ENCODE data around the gene PDE6D.
"Not testable (repeated sequence)": the region's sequence is repeated elsewhere in the genome, so short reads cannot be mapped to it uniquely, and the experiment has no call there.

Gene PDE6D

GRCh38 chr2:231769170-231770136 is 11.6 kb downstream of the PDE6D start:
- no peak for DNase-seq

- DNase-seq = no peak
Observed at GRCh38 chr2:231765496-231765929, 15.6 kb downstream of the PDE6D start.

GRCh38 chr2:231764760-231765159 is 16.3 kb downstream of the PDE6D start:
- DNase-seq = no peak

- no peak for DNase-seq
Observed at GRCh38 chr2:231764124-231764523, 17.0 kb downstream of the PDE6D start.

- DNase-seq = no peak
Observed at GRCh38 chr2:231761735-231762134, 19.3 kb downstream of the PDE6D start.

- no peak for DNase-seq
Observed at GRCh38 chr2:231752061-231752460, 29.0 kb downstream of the PDE6D start.

- DNase-seq = no peak
Observed at GRCh38 chr2:231751042-231751815, 29.9 kb downstream of the PDE6D start.

GRCh38 chr2:231749016-231749415 is 32.1 kb downstream of the PDE6D start:
- not testable (repeated sequence) for DNase-seq

GRCh38 chr2:231748153-231748896 is 32.8 kb downstream of the PDE6D start:
- DNase-seq = not testable (repeated sequence)

- DNase-seq = no peak
Observed at GRCh38 chr2:231745303-231746038, 35.6 kb downstream of the PDE6D start.

GRCh38 chr2:231743376-231744116 is 37.5 kb downstream of the PDE6D start:
- no peak for DNase-seq

- no peak for DNase-seq
Observed at GRCh38 chr2:231737761-231738160, 43.3 kb downstream of the PDE6D start.

GRCh38 chr2:231732604-231733003 is 48.5 kb downstream of the PDE6D start:
- DNase-seq = no peak

GRCh38 chr2:231727621-231728020 is 53.5 kb downstream of the PDE6D start:
- no peak for DNase-seq

- no peak for DNase-seq
Observed at GRCh38 chr2:231726276-231726675, 54.8 kb downstream of the PDE6D start.

GRCh38 chr2:231725476-231725875 is 55.6 kb downstream of the PDE6D start:
- no peak for DNase-seq

GRCh38 chr2:231722721-231723307 is 58.3 kb downstream of the PDE6D start:
- no peak for DNase-seq

GRCh38 chr2:231720987-231721966 is 59.8 kb downstream of the PDE6D start:
- DNase-seq = no peak

GRCh38 chr2:231720292-231720986 is 60.6 kb downstream of the PDE6D start:
- DNase-seq = no peak
